ENCODE results near the gene OSM.

DNA sequence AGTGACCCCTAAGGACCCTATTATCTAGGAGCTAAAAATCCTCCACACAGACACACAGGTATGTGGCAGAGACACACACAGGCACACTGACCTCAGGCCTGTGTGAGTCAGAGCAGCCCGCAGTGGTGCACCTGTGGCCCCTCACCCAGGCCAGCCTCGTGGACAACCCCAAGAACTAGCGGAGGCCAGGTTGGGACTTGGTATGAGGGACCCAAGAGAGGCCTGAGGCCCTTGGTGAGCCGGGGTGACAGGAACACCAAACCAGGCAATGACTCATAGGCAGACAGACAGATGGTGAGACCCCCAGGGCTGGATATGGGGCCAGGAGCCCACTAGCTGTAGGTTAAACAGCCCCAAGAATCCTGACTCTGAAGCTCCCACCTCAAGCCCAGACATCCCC is 16.7 kb upstream of the OSM start:
- TF ChIP-seq, protein P1, sequence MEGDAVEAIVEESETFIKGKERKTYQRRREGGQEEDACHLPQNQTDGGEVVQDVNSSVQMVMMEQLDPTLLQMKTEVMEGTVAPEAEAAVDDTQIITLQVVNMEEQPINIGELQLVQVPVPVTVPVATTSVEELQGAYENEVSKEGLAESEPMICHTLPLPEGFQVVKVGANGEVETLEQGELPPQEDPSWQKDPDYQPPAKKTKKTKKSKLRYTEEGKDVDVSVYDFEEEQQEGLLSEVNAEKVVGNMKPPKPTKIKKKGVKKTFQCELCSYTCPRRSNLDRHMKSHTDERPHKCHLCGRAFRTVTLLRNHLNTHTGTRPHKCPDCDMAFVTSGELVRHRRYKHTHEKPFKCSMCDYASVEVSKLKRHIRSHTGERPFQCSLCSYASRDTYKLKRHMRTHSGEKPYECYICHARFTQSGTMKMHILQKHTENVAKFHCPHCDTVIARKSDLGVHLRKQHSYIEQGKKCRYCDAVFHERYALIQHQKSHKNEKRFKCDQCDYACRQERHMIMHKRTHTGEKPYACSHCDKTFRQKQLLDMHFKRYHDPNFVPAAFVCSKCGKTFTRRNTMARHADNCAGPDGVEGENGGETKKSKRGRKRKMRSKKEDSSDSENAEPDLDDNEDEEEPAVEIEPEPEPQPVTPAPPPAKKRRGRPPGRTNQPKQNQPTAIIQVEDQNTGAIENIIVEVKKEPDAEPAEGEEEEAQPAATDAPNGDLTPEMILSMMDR (conservative IDR thresholded peaks at IDR 0.05; ENCODE audit: low read depth in 2 of 2) = no peak
- TF ChIP-seq EZH2 (IDR thresholded peaks at IDR 0.05; ENCODE audit: low read depth, unreplicated experiment) = no peak
- TF ChIP-seq, protein P2, sequence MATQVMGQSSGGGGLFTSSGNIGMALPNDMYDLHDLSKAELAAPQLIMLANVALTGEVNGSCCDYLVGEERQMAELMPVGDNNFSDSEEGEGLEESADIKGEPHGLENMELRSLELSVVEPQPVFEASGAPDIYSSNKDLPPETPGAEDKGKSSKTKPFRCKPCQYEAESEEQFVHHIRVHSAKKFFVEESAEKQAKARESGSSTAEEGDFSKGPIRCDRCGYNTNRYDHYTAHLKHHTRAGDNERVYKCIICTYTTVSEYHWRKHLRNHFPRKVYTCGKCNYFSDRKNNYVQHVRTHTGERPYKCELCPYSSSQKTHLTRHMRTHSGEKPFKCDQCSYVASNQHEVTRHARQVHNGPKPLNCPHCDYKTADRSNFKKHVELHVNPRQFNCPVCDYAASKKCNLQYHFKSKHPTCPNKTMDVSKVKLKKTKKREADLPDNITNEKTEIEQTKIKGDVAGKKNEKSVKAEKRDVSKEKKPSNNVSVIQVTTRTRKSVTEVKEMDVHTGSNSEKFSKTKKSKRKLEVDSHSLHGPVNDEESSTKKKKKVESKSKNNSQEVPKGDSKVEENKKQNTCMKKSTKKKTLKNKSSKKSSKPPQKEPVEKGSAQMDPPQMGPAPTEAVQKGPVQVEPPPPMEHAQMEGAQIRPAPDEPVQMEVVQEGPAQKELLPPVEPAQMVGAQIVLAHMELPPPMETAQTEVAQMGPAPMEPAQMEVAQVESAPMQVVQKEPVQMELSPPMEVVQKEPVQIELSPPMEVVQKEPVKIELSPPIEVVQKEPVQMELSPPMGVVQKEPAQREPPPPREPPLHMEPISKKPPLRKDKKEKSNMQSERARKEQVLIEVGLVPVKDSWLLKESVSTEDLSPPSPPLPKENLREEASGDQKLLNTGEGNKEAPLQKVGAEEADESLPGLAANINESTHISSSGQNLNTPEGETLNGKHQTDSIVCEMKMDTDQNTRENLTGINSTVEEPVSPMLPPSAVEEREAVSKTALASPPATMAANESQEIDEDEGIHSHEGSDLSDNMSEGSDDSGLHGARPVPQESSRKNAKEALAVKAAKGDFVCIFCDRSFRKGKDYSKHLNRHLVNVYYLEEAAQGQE (IDR thresholded peaks at IDR 0.05; ENCODE audit: unreplicated experiment) = no peak
- TF ChIP-seq POLR2AphosphoS5 (IDR thresholded peaks at IDR 0.05; ENCODE audit: low read depth) = no peak
- TF ChIP-seq CREB1 (CRISPR knock-in tag; IDR thresholded peaks at IDR 0.05; ENCODE audit: low read depth) = no peak
- TF ChIP-seq, protein P3, sequence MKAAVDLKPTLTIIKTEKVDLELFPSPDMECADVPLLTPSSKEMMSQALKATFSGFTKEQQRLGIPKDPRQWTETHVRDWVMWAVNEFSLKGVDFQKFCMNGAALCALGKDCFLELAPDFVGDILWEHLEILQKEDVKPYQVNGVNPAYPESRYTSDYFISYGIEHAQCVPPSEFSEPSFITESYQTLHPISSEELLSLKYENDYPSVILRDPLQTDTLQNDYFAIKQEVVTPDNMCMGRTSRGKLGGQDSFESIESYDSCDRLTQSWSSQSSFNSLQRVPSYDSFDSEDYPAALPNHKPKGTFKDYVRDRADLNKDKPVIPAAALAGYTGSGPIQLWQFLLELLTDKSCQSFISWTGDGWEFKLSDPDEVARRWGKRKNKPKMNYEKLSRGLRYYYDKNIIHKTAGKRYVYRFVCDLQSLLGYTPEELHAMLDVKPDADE (IDR thresholded peaks at IDR 0.05) = no peak
- TF ChIP-seq STAT1 (IDR thresholded peaks at IDR 0.05; ENCODE audit: unreplicated experiment) = no peak
- TF ChIP-seq EZH2phosphoT487 (IDR thresholded peaks at IDR 0.05; ENCODE audit: unreplicated experiment) = no peak
- TF ChIP-seq JUNB (IDR thresholded peaks at IDR 0.05; ENCODE audit: unreplicated experiment) = no peak
- TF ChIP-seq ZNF114 (CRISPR knock-in tag; IDR thresholded peaks at IDR 0.05) = no peak

All from GM23338 (cell line).